ENCODE results near the gene MYPN.
A peak's percentile ranks its signal among the peaks of the same experiment; 100 is the strongest.
"Not testable (repeated sequence)": the region's sequence is repeated elsewhere in the genome, so short reads cannot be mapped to it uniquely, and the experiment has no call there.

MYPN gene

DNA sequence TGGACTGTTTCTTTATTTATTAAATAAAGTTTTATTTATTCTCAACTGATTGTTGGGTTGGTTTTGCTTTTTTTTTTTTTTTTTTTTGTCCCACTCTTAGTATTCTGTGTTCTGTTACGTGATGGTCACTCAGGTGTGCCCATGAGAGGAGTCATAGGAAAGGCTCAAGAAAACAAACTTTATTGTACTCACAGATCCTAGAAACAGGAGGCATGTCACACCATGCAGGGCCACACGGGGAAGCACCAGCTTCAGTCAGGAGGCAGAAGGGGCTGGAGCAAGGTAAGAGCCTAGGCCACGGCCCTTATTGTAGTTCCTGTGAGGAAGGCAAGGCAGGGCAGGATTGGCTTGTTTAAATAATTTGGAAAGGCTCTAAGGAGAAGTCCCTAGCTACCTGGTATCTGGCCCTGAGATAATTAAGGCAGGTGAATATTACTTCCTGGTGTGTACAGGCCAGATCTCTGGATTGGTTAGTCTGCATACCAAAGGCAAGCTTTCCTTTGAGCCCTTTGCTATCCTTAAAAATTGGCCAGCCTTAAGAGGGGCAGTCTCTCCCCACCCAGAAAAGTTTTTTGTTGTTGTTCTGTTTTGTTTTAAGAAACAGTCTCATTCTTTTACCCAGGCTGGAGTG is 114.4 kb downstream of the MYPN start:
- DNase-seq, result no peak

DNA sequence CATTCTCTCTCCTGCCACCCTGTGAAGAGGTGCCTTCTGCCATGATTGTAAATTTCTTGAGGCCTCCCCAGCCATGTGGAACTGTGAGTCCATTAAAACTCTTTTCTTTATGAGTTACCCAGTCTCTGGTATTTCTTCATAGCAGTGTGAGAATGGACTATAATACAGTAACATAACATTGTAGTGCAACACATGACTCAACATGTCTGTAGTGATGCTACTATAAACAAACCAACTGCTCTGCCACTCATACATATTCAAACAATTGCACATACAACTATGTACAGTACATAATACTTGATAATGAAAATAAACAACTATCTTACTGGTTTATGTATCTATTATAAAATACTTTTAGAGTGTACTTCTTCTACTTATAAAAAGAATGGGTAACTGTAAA is 115.5 kb downstream of the MYPN start:
- DNase-seq, result no peak

DNA sequence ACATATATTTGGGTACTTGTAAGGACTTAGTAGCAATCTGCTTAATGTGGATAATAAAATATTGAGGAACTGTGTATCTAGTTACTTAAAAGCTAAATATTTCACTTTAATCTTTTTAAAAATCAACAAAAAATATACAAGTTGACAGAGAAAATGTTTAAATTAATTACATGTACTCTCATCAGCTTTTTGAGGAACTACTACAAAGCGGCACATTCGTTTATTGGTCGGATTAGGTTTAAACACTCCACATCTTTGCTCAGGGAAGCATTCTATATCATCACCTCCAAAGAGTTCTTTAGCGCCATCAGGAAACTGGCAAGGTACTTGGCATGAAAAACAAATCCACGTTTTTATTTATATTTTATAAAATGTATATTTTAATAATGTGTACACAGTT is 121.0 kb downstream of the MYPN start:
- DNase-seq, result no peak

DNA sequence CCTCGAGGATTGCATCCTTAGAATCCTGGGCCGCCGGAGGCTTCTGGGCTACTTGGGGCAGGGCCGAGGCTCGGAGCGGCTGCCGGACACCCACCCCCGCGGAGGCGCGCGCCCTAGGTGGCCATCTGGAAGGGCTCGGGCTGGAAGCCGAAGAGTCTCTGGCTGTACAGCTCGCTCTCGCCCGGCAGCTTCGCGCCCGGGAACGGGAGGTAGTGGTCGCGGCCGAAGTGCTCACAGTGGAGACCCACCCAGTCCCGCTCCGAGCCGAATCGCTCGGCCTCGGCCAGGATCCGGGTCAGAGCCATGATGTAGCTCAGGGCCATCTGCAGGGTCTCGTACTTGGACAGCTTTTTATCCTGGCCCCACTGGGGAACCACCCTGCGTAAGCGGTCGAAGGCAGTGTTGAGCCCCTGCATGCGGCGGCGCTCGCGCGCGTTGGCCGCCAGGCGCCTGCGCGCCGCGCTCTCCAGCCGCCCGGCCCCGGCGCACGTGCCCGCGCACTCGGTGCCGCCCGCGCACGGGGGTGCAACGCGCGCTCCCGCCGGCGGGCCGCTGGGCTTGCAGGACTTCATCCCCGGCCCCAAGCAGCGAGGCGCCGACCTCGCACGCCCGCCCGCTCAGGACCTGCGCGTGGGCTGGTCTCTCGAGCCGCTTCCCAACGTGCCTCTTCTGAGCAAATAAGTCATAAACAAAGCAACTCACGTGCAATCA is 122.0 kb downstream of the MYPN start:
- peak in 53 of 56 donors; percentile 21 to 89 (median 63) for DNase-seq

DNA sequence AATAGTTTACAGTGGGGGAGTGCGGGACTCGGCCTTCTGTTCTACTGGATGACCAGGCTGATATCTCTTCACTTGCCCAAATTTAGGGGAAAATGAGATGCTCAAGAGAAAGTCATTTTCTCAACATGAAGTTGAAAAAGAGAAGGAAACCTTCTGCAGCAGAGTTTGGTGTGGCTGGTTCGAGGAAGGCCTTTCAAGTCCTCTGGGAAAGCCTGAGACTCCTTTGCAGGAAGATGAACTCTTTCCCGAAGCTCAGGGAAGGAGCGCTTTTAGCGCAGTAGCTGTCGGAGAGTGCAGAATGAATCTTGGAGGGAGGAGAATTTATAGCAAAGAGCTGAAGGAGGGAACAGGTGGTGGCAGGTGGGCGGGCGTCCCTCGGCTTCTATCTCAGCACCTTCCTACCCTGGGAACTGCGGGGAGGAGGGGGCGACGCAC is 122.5 kb downstream of the MYPN start, which contains the start of gene ATOH7:
TSS of gene ATOH7 (minus strand) at position 297 of the 435 bp plus-strand sequence. CDS start 436 bp downstream, outside the sequence.
- DNase-seq, result peak in 30 of 56 donors; percentile 2 to 54 (median 22)

DNA sequence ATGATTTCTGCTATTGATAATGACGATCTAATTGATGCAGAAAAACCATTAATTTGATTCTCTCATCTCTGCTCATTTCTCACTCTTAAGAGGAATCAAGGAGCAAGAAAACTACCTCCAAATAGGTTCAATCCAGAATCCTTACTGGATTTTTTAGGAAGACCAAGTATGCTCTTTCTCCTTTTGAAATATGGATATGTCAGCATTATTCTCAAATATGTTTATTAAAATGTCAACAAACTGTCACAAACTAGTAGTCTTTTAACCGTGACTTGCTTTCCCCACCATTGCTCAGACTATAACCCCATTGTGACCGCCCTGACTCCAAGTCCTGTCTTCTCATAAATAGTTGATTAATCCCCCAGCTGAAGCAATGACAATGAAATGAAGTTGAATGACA is 123.8 kb downstream of the MYPN start:
- DNase-seq, result no peak

DNA sequence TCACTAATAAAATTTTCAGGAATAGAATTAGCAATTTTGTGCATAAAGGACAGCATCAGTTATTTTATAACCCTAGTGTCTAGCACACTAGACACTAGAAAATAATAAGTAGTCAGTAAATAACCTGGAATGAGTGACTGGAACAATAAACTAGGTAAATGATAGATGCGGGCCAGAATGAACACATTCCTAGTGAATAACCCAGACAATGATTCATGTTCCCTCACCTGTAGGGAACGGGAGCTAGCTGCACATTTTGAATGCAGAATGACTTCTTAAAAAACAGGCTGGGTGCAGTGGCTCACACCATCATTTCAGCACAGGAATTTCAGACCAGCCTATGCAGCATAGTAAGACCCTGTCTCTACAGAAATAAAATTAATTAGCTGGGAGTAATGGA is 125.8 kb downstream of the MYPN start:
- no peak for DNase-seq

DNA sequence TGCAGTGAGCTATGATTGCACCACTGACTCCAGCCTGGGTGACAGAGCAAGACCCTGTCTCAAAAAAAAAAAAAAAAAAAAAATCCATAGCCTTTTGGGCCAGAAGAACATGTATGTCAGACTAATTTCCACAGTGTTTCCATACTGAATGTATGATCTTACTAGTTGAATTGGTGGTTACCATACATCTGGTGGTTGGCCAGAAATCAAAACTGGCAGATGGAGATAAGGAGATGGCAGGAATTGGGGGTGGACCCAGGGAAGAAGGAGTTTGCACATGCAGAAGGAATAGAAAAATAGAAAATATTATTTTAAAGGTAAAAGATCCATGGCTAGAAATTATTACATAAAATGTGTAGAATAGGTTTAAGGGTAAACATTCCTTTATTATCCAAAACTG is 126.3 kb downstream of the MYPN start:
- no peak for DNase-seq

DNA sequence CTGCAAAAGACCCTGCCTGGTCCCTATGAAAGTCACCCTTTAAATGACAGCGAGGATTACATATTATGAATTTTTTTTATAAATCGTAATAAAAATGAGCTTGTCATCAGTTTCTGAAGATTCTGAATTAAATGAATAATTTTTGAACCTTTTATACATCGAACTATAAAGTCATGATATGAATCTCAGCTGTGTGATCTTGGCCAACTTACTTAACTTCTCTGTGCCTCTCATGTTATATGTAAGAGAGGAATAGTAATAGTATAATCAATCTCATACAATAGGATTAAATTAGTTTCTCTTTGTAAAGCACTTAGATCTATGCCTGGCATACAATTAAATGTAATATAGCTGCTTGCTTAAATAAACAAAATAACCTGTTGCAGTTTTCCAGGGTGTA is 127.9 kb downstream of the MYPN start:
- no peak for DNase-seq

DNA sequence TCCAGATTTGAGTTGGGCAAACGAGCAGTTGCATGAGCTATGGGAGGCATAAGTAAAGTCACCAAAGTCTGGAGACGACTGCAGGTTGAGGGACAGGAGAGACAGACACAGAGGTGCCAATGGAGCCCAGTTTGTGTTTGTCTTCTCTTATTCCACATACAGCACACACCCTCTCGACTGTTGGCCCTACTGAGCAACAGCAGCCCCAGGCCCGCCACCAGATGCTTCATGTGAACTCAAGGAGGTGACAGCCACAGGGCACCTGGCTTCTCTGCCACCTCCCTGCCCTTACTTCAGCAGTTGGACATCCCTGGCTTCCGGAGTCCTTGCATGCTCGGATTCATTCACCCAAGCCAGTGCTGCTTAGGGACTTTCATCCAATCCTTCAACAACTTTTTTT is 129.1 kb downstream of the MYPN start:
- DNase-seq, result peak in 1 of 56 donors; percentile 0

DNA sequence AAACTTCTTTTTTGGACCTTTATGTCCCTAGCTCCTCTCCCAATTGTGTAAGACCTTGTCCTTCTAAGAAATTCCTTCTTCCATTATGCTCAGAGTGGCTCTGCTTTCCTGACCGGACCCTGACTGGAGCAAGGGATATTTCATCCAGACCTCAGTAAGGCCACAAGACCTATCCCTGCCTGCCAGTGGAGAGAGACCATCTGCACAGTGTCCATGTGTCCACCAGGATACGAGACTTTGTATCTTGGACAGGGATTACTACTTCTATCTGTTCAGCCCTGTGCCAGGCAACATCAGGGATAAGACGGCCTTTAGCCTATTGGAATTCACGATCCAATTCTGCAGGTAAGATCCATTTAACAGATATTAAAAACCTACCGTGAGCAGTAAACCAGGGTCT is 129.8 kb downstream of the MYPN start:
- DNase-seq, result no peak

DNA sequence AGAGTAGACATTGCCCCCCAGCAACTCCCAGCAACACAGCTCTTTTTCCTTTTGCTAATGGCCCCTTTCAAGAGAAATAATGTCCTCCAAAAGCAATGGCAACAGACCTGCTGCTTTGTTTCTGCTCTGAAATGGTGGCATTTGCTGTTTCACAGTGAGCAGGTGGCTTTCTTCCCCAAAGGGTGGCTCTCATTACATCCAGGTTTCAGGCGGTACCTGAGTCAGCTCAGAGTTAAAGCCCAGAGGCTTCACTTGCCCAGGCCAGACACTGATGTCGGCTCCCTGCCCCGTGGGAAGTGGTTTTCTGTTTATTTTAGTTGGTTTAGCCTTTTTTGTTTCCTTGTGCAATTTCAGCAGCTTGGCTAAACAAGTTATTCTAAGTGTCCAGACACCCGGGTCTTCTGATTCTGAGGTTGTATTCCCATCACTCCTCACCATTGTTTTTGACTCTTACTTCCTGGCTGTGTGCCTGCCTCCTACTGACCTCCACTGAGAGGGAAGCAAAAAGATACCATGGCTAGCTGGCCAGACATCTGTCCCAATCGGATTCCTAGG is 130.4 kb downstream of the MYPN start:
- no peak for DNase-seq

DNA sequence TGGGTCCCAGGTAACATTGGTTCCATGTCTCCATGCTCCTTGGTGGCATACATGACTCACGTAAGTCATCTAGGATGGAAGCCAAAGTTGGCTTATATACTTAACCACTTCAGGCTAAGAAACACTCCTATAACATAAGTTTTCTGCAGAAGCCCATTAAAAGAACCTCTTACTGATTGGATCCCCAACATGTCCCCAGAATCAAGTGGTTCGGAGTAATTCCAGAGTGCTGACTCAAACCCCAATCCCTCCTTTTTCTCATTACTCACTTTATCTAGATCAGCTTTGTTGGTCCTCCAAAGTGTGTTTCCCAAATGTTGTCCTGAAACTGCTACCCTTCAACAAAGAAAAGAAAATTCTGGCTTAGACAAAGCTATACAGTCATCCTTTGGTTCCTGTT is 132.8 kb downstream of the MYPN start:
- DNase-seq, result no peak

DNA sequence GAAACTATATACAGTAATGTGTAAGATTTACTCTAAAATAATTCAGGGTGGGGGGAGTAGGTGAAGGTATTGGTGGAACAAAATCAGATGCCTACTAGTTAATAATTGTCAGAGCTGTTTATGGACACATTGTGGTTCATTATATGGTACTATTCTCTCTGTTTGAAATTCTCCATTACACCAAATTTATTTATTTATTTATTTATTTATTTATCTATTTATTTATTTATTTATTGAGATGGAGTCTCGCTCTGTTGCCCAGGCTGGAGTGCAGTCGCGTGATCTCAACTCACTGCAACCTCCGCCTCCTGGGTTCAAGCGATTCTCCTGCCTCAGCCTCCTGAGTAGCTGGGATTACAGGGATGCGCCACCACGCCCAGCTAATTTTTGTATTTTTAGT is 137.1 kb downstream of the MYPN start:
- DNase-seq, result not testable (repeated sequence)

DNA sequence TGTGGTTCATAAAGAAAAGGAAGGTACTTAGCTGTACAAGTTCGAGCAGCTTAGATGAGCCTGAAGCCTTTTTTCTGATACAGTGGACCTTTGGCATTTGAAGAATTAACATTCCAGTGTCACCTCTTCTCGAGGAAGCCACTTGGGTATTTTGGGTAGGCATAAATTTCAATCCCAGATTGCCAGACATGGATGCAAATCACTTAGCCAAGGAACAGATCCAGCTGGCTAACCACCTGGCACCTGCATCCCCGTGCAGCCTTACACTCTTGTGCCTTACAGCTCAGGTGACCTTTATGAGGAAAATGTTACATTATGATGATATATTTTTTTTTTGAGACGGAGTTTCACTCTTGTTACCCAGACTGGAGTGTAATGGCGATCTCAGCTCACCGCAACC is 138.6 kb downstream of the MYPN start:
- no peak for DNase-seq

DNA sequence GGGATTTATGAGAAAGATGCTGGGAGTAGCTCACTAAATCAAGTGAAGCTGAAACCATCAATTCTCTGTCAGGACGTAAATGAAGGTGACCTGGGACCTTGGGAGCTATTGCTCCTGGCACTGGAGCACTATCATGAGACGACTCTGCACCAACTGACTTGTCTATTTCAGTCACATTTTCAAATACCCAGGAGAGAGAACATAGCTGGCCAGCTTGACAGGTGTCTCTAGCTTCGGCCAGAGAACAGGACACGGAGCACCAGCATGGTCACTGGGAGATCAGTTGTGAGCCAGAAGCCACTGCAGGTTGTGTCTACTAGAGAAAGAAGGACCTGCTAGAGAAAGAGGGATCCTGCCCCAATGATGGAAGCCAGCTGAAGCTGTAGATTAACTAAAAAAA is 140.0 kb downstream of the MYPN start:
- no peak for DNase-seq

DNA sequence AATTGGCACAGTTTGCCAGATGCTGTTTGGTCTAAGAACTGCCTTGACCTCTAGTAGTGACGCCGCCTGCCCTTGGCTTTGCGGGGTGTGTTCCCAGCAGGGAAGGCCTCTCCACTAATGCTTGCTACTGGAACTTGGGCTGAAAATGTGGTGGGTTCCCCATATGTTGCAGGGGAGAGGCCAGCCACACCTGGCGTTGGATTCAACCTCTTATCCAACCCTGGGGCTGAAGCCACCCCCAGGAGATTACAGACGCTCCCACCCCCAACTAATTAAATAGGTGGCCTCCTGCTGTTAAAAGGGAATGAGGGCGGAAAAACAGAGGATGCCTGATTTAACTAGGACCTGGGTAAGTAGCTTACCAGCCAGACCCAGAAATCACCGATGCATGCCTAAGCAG is 141.9 kb downstream of the MYPN start:
- DNase-seq, result no peak

DNA sequence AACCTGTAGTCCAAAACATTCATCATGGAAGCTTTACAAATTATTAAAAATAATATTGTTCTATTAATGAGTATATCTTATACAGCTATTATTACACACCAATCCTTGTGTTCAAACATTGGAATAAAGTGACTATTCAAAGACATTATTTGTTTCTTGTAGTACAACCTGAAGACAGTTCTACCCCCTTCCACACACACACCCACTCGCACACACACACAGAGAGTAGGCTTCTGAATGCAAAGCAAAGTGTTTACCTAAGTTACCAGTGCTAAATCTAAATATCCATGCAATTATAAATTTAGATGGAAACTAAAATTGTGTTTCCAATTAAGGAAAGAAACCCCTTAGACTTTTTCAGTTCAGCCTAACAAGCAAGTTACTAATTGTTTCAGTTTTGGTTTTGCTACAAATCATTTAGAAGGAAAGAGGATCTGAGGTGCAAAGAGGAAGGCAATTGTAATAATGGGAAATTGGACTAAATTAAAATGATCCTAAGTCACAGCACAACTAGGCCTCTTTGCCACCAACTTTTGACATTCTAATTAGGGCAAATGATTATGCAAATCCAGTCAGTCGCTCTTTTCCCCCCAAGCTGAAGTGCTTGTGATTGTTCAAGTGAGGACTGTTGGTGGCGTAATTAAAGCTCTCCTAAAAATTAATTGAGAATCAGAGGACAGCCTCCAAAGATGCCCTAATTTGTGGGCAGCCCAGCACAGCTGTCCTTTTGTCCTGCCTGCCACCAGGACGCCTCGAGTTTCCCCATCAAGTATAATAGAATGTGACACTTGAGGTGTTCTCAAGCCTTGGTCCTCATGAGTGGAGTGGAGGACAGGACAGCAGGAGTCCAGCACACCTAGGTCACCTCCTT is 142.6 kb downstream of the MYPN start:
- DNase-seq, result no peak

DNA sequence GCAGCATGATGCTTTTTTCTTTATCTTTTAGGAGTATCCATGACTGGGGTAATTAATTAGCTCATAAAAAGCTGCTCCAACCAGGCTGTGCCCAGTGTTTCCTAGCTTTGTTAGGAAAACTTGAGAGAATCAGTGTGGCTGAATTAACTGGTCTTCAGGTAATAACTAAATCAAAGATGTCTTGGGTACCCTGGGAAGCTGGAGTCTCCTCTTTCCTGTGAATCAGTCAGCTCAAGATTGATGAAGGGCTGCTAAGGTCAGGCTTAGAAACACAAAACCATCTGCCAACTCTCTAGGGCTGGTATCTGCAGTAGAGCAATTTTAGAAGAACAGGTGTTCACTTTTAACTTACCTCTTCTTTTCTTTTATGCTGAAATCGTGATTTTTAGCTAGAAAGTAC is 144.1 kb downstream of the MYPN start:
- no peak for DNase-seq

DNA sequence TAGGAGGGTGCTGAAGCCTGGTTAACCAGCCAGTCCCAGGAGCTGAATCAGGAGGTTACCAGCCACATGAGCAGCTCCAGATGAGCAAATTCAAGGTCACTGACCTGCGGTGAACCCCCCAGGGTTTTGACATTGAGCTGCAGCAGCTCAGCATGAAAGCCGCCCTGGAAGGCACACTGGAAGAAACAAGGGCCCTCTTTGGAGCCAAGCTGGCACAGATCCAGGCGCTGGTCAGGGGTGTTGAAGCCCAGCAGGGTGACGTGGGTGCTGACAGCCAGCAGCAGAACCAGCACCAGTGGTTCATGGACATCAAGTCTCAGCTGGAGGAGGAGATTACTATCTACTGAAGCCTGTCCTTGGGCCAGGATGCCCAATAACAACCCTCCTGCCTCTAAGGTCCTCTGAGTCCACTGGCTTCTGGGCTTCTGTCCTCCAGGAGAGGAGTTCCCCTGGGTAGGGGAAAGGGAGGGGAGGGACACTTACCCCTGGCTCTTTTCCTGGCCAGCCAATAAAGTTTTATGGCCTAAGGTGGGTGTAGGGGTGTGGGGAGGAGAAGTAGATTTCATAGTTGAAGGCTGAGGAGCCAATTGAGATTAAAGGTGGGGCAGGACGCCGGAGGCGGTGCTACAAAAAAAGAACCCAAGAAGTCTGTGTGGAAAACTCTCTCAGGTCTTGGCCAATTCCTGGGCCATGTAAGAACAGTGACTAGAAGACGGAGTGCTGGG is 152.0 kb downstream of the MYPN start:
- peak in 34 of 56 donors; percentile 1 to 62 (median 10) for DNase-seq
